GM13976 (cell line): ENCODE measurements around the gene CDC25C.

Experiments
- DNase-seq: peaks from one replicate; pipeline ENCODE4 v3.0.0; 2012; ENCODE audit warnings: low spot score
- CTCF ChIP-seq: IDR thresholded peaks from 2 replicates; pipeline ENCODE4 v1.5.1; 2012; ENCODE audit warnings: borderline replicate concordance, mild to moderate bottlenecking; ENCODE audit not compliant: insufficient read depth; ENCODE audit errors: extremely low read depth, missing control alignments, control extremely low read depth
- in situ Hi-C: fragments of 300-500 bp; cut with MboI; formaldehyde crosslinking; loops from one replicate; pipeline ENCODE4 v1.12.0; 2022; ENCODE audit warnings: low sequenced_read_pairs, mixed read lengths, inconsistent platforms; ENCODE audit not compliant: unreplicated experiment

CDC25C gene

GRCh38 chr5:138346889-138347288 is 15.3 kb upstream of the CDC25C start:
- no peak for DNase-seq
- no peak for TF ChIP-seq CTCF
- in situ Hi-C loops, result no loop called here

GRCh38 chr5:138344887-138345622 is 13.5 kb upstream of the CDC25C start:
- in situ Hi-C loops, result no loop called here
- no peak for DNase-seq
- no peak for TF ChIP-seq CTCF

GRCh38 chr5:138340008-138340407 is 8.4 kb upstream of the CDC25C start:
- in situ Hi-C loops, result no loop called here
- no peak for DNase-seq
- TF ChIP-seq CTCF, result no peak

- no peak for DNase-seq
- in situ Hi-C loops, result no loop called here
- TF ChIP-seq CTCF, result no peak
Measured at GRCh38 chr5:138339464-138339863, 7.9 kb upstream of the CDC25C start.

GRCh38 chr5:138339091-138339456 is 7.5 kb upstream of the CDC25C start:
- in situ Hi-C loops, result no loop called here
- no peak for TF ChIP-seq CTCF
- no peak for DNase-seq

- TF ChIP-seq CTCF, result no peak
- DNase-seq, result no peak
- in situ Hi-C loops, result no loop called here
Measured at GRCh38 chr5:138338411-138339090, 6.9 kb upstream of the CDC25C start.
